Measurements from ENCODE around the gene MEGF10. TPM values are rescaled to one million over a fixed set of nuclear protein-coding genes. Genes with fewer than 3 reads are reported as not detected.

MEGF10 gene
- total and polyA plus RNA-seq, 10 of the 15 experiments (the other 5 are each of a cell fraction or from before 2014, with no cell fraction given): 0.03 to 0.21 (median 0.05) TPM; not detected in 5

DNA sequence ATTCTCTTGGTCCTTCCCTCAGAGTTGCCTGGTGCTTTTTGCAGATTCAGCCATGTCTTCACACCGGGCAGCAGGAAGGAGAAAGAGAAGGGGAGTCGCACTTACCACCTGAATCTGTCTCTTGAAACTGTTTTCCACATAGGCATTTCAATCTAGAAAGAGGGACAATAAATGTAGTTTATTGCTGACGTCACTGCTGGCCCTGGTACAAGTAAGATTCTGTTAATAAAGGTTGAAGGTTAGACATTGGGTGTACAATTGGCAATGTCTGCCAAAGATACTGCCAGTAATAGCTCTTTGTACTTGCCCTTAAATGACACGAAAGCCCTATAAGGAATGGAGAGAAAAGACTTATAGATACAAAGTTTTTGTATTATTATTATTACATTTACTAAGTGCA is 72.8 kb downstream of the MEGF10 start:
- WGBS (ENCODE audit: insufficient coverage, insufficient replicate concordance, low lambda C conversion rate, missing lambda C conversion rate): 11% methylated on average over 4 of the region's 4 CpGs
- Histone ChIP-seq H3K36me3 (ENCODE audit: control insufficient read depth in 2 of 2, insufficient read depth in 2 of 2, low read length in 1 of 2) (no peaks in the 10 kb centered on the region), H3K9ac (ENCODE audit: control insufficient read depth, insufficient read depth, low read length) (no peak overlapping the region), H3K27ac (ENCODE audit: control insufficient read depth, insufficient read depth) (no peak overlapping the region), H3K79me2 (ENCODE audit: control insufficient read depth, insufficient read depth, low read length) (no peaks in the 10 kb centered on the region), H2AFZ (ENCODE audit: control insufficient read depth, low read depth, low read length) (no peak overlapping the region), H4K20me1 (ENCODE audit: control insufficient read depth, insufficient read depth) (no peaks in the 10 kb centered on the region), H3K4me1 (ENCODE audit: control insufficient read depth, insufficient read depth, low read length) (no peaks in the 10 kb centered on the region), H3K4me2 (ENCODE audit: control insufficient read depth, insufficient read depth) (no peak overlapping the region), H3K9me3 (replicated peaks; ENCODE audit: control insufficient read depth, insufficient read depth, low read length) (no peaks in the 10 kb centered on the region), H3K4me3 (no peak overlapping the region), H3K27me3 (replicated peaks in 1 of 2; ENCODE audit: control insufficient read depth in 2 of 2, insufficient read depth in 2 of 2, low read length in 1 of 2) (peaks cover 0 to 1% of the 10 kb centered on the region in 2 experiments; a peak in 2 of 4 replicates)
- ATAC-seq: no peak
- DNase-seq (ENCODE audit: low read depth, low spot score): no peak
- in situ Hi-C loops (cut with MboI) (no loop called here), intact Hi-C loops (cut with micrococcal nuclease; ENCODE audit: unreplicated experiment) (no loop called here)
- CTCF ChIA-PET: interaction anchor here (0.6 to 1.6 kb wide), 3 partner anchors 11 to 583 kb away, joined by 3 read pairs; no protein-coding TSS in a partner anchor
- FAIRE-seq: no peak
- POLR2A ChIA-PET: interaction anchor here (0.6 kb wide), 1 partner anchor 20 kb away, joined by 3 read pairs; no protein-coding TSS in a partner anchor
- no TSS peak for BruUV-seq (replicated peaks)
- RAD21 ChIA-PET (ENCODE audit: unreplicated experiment): no interaction called here
- SMC1A ChIA-PET (ENCODE audit: uncharacterized antibody, unreplicated experiment): no interaction called here
- TF ChIP-seq, protein P1, sequence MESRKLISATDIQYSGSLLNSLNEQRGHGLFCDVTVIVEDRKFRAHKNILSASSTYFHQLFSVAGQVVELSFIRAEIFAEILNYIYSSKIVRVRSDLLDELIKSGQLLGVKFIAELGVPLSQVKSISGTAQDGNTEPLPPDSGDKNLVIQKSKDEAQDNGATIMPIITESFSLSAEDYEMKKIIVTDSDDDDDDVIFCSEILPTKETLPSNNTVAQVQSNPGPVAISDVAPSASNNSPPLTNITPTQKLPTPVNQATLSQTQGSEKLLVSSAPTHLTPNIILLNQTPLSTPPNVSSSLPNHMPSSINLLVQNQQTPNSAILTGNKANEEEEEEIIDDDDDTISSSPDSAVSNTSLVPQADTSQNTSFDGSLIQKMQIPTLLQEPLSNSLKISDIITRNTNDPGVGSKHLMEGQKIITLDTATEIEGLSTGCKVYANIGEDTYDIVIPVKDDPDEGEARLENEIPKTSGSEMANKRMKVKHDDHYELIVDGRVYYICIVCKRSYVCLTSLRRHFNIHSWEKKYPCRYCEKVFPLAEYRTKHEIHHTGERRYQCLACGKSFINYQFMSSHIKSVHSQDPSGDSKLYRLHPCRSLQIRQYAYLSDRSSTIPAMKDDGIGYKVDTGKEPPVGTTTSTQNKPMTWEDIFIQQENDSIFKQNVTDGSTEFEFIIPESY (IDR thresholded peaks at IDR 0.05): no peak
- TF ChIP-seq CHD4 (IDR thresholded peaks at IDR 0.05) (no peak), SRF (IDR thresholded peaks at IDR 0.05; ENCODE audit: low read depth in 2 of 2, low read length in 2 of 2) (no peak), USF2 (IDR thresholded peaks at IDR 0.05; ENCODE audit: borderline replicate concordance, low read depth, low read length) (no peak), TCF3 (IDR thresholded peaks at IDR 0.05; ENCODE audit: borderline replicate concordance, insufficient read depth, low read depth, low read length) (no peak), HDGF (IDR thresholded peaks at IDR 0.05) (no peak), FOXK2 (IDR thresholded peaks at IDR 0.05) (no peak), POU2F2 (IDR thresholded peaks at IDR 0.05; ENCODE audit: borderline replicate concordance, low read depth, low read length) (no peak), SREBF2 (IDR thresholded peaks at IDR 0.05; ENCODE audit: low read length) (no peak), SUPT20H (IDR thresholded peaks at IDR 0.05; ENCODE audit: borderline replicate concordance, control insufficient read depth, low read depth, low read length) (no peak), MXI1 (IDR thresholded peaks at IDR 0.05; ENCODE audit: low read depth, low read length) (no peak), GABPA (IDR thresholded peaks at IDR 0.05; ENCODE audit: low read depth) (no peak), HDAC2 (IDR thresholded peaks at IDR 0.05) (no peak), IRF4 (IDR thresholded peaks at IDR 0.05; ENCODE audit: low read depth, low read length) (no peak), ZBED1 (IDR thresholded peaks at IDR 0.05; ENCODE audit: borderline replicate concordance) (no peak), NFIC (IDR thresholded peaks at IDR 0.05; ENCODE audit: low read depth, low read length) (no peak)
- TF ChIP-seq, protein P2, sequence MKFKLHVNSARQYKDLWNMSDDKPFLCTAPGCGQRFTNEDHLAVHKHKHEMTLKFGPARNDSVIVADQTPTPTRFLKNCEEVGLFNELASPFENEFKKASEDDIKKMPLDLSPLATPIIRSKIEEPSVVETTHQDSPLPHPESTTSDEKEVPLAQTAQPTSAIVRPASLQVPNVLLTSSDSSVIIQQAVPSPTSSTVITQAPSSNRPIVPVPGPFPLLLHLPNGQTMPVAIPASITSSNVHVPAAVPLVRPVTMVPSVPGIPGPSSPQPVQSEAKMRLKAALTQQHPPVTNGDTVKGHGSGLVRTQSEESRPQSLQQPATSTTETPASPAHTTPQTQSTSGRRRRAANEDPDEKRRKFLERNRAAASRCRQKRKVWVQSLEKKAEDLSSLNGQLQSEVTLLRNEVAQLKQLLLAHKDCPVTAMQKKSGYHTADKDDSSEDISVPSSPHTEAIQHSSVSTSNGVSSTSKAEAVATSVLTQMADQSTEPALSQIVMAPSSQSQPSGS (IDR thresholded peaks at IDR 0.05; ENCODE audit: low read length): no peak
- TF ChIP-seq, protein P3, sequence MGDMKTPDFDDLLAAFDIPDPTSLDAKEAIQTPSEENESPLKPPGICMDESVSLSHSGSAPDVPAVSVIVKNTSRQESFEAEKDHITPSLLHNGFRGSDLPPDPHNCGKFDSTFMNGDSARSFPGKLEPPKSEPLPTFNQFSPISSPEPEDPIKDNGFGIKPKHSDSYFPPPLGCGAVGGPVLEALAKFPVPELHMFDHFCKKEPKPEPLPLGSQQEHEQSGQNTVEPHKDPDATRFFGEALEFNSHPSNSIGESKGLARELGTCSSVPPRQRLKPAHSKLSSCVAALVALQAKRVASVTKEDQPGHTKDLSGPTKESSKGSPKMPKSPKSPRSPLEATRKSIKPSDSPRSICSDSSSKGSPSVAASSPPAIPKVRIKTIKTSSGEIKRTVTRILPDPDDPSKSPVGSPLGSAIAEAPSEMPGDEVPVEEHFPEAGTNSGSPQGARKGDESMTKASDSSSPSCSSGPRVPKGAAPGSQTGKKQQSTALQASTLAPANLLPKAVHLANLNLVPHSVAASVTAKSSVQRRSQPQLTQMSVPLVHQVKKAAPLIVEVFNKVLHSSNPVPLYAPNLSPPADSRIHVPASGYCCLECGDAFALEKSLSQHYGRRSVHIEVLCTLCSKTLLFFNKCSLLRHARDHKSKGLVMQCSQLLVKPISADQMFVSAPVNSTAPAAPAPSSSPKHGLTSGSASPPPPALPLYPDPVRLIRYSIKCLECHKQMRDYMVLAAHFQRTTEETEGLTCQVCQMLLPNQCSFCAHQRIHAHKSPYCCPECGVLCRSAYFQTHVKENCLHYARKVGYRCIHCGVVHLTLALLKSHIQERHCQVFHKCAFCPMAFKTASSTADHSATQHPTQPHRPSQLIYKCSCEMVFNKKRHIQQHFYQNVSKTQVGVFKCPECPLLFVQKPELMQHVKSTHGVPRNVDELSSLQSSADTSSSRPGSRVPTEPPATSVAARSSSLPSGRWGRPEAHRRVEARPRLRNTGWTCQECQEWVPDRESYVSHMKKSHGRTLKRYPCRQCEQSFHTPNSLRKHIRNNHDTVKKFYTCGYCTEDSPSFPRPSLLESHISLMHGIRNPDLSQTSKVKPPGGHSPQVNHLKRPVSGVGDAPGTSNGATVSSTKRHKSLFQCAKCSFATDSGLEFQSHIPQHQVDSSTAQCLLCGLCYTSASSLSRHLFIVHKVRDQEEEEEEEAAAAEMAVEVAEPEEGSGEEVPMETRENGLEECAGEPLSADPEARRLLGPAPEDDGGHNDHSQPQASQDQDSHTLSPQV (IDR thresholded peaks at IDR 0.05): no peak
